Measurements from ENCODE around the gene PLEKHA3.
"Not testable (repeated sequence)": the region's sequence is repeated elsewhere in the genome, so short reads cannot be mapped to it uniquely, and the experiment has no call there.

The PLEKHA3 gene

GRCh38 chr2:178480227-178481181 is at the start of gene PLEKHA3:
TSS of gene PLEKHA3 (plus strand) at chr2:178480457. CDS start at chr2:178480870, 413 bp downstream.
- DNase-seq (ENCODE audit: low read depth in 1 of 2, low spot score in 1 of 2): peak; percentile 45 to 62

GRCh38 chr2:178436662-178437061 is 43.6 kb upstream of the PLEKHA3 start:
- DNase-seq (ENCODE audit: low read depth in 1 of 2, low spot score in 1 of 2): no peak

DNA sequence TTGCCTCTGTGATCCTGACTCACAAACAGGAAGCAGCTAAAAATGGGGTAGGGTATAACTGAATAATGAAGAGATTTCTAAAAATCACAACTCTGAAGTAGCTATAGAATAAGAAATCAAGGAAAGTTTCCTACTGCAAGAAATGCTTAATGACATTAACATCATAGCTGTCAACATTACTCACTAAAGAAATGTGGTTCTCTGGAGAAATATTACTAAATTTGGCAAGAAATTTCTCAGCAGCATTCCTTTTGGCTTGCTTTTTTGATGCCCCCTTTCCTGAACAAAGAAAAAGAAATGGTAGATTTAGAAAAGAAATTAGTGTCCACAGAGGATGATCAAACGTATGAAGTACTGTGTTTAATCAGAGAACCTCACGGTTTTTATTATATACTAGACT is 38.8 kb upstream of the PLEKHA3 start:
- DNase-seq (ENCODE audit: low read depth in 1 of 2, low spot score in 1 of 2): no peak

- DNase-seq (ENCODE audit: low read depth in 1 of 2, low spot score in 1 of 2): no peak
Observed at GRCh38 chr2:178448968-178449661, 31.1 kb upstream of the PLEKHA3 start.

GRCh38 chr2:178449700-178450523 is 30.3 kb upstream of the PLEKHA3 start:
- no peak for DNase-seq (ENCODE audit: low read depth in 1 of 2, low spot score in 1 of 2)

- peak; percentile 48 to 73 for DNase-seq (ENCODE audit: low read depth in 1 of 2, low spot score in 1 of 2)
Observed at GRCh38 chr2:178450524-178450773, 29.8 kb upstream of the PLEKHA3 start.

DNA sequence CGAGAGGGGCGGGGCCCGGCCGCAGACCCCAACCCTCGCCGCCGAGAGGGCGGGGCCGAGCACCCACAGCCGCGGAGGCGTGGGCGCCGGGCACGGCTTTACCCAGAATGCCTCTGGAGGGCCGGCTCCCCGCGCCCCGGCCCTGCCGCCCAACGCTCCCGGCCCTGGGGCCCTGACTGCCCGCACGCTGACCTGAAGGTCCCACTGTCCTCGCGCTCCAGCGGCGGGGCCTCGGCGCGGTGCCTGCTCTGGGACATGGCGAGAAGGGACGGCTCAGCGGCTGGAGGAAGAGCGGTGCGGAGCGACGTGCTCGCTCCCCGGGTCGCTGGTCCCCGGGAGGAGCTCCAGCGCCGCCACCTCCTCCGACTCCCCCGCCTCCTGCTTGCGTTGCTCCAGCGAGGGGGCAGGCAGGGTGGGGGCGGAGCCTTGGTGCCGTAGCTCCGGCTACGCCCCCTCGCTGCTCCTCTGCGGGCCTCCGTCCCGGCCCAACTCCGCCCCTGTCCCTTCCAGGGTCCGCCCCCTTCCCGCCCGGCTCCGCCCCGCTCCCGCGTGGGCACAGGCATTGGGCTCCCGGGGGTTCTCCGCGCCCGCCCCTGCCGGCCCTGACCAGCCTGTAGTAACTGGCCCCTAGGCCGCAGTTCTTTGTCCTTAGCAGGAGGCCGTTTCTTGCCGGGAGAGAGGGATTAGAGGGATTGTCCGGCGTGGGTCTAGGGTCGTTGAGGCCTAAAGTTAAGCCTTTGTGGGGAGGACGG is 29.3 kb upstream of the PLEKHA3 start, which contains the start of the genes PJVK and PRKRA:
Gene PJVK (plus strand): TSS at position 605 of the 752 bp plus-strand sequence. CDS start 2,032 bp downstream, outside the sequence.
Gene PRKRA (minus strand): TSS at position 402 of the 752 bp plus-strand sequence. CDS start 145 bp downstream, at position 257.
- peak; percentile 87 to 92 for DNase-seq (ENCODE audit: low read depth in 1 of 2, low spot score in 1 of 2)

- DNase-seq (ENCODE audit: low read depth in 1 of 2, low spot score in 1 of 2): no peak
Observed at GRCh38 chr2:178452334-178452733, 27.9 kb upstream of the PLEKHA3 start.

DNA sequence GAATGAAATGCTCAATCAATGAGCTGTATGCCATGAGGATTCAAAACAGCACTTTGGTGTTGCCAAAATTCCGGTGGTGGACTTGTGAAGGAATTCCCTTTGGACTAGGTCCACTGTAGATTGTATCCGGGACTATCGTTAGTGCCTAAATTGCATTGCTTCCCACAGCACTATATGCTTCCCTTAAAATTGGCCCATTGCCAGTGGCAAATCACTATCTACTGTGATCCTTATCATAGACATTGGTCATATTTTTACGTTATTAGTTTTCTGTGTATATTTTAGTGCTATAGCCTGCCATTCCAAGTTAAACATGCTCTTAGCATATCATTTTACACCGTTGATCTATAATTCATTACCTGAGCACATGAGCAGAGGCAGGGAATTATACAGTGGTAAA is 27.4 kb upstream of the PLEKHA3 start:
- no peak for DNase-seq (ENCODE audit: low read depth in 1 of 2, low spot score in 1 of 2)

- no peak for DNase-seq (ENCODE audit: low read depth in 1 of 2, low spot score in 1 of 2)
Observed at GRCh38 chr2:178455947-178456346, 24.3 kb upstream of the PLEKHA3 start.

GRCh38 chr2:178457390-178457886 is 22.8 kb upstream of the PLEKHA3 start:
- DNase-seq (ENCODE audit: low read depth in 1 of 2, low spot score in 1 of 2): no peak

DNA sequence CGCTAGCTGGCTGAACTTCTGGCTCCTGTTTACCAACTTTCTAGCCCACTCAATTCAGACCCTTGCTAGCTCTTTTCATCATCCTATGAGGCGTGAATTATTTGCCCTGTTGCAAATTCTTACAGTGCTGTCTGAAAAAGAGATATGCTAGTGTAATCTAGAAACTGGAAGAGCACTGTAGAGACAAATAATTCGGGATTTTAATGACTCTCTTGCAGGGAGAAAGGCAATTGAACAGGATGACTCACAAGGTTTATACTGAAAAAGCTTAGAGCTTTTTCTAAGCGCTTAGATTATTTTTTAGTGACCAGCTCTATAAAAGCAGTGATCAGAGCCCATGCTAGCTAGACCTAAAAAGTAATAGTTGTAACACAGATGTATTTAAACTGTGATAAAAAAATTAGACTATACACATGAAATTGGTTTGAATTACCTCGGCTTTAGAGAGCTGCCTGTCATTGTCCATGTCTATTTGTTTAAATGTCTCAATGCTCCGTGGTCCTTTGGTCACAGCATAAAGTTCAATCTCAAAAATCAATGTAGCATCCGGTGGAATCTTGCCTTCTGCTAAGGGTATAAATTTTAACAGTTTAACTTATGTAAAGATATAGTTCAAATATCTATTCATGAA is 10.9 kb upstream of the PLEKHA3 start:
- DNase-seq (ENCODE audit: low read depth in 1 of 2, low spot score in 1 of 2): no peak

DNA sequence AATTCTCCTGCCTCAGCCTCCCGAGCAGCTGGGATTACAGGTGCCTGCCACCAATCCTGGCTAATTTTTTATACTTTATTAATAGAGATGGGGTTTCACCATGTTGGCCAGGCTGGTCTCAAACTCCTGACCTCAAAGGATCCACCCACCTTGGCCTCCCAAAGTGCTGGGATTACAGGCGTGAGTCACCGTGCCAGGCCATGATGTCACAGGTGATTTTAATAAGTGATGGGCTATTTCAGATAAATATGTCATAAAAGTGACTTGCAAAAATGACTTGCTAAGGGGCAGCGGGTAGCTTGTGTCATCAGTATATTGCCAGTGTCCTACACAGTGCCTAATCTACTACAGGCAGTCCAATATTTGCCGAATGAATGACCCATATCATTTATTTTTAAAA is 8.9 kb upstream of the PLEKHA3 start:
- not testable (repeated sequence) for DNase-seq (ENCODE audit: low read depth in 1 of 2, low spot score in 1 of 2)

DNA sequence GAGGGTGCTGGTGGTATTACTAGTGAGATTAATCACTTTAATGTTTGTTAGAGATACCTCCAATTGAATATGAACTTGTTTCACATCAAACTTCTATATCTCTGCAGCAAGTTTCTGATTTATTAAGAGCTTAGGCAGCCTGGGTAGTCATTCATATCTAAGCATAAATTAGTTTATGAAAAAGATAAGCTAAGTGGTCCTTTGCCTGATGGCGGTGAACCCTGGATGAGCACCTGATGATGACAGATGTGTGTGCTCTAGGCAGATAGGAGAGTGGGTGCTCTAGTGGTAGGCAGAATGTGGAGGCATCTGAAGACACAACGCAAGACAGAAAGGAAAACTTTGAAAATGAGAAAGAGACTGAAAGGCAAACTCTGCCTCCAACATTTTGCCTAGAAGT is 6.9 kb upstream of the PLEKHA3 start:
- DNase-seq (ENCODE audit: low read depth in 1 of 2, low spot score in 1 of 2): no peak

- DNase-seq (ENCODE audit: low read depth in 1 of 2, low spot score in 1 of 2): no peak
Observed at GRCh38 chr2:178473931-178474330, 6.3 kb upstream of the PLEKHA3 start.

- no peak for DNase-seq (ENCODE audit: low read depth in 1 of 2, low spot score in 1 of 2)
Observed at GRCh38 chr2:178474560-178474959, 5.7 kb upstream of the PLEKHA3 start.

- DNase-seq (ENCODE audit: low read depth in 1 of 2, low spot score in 1 of 2): no peak
Observed at GRCh38 chr2:178476477-178476876, 3.8 kb upstream of the PLEKHA3 start.

DNA sequence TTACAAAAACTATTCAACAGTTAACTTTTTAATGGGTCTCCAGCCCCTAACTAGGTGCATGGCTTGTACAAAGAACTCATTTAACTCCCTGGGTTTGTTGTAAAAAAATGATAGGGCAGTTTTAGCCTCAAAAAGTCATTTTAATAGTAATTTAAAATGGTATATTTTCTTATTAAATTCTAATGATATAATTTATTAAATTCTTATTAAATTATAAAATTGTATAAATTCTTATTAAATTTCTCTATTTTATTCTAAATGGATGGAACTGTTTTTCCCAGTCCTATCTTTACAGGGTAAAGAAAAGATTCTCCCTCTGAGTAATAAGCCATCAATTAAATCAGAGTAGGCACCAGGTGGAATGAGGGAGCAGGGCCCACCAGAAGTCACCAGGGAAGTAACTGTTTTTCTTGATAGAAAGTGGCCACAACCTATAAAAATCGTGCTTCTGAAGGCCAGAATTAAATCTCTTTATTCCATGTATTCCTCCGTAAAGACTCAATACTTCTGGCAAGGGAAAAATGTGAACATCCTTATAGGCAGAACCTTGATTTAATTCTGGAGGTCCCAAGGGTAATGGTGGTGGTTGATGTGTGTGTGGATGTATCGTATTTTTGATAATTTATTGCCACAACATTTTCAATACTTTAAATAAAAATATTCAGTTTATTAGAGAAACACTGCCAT is 2.7 kb upstream of the PLEKHA3 start:
- no peak for DNase-seq (ENCODE audit: low read depth in 1 of 2, low spot score in 1 of 2)

- no peak for DNase-seq (ENCODE audit: low read depth in 1 of 2, low spot score in 1 of 2)
Observed at GRCh38 chr2:178478130-178478438, 2.2 kb upstream of the PLEKHA3 start.

Measured in activated T-helper 1 cell treated with anti-CD3 and anti-CD28 coated beads, Interleukin-2, amount 50 U/mL, for 16 hours (primary cell).